Psoas muscle (tissue), 8 donors: ENCODE measurements around the gene FBXO28. TPM values are rescaled to one million over a fixed set of nuclear protein-coding genes. Genes with fewer than 3 reads are reported as not detected.

Experiments
- ATAC-seq, 4 donors: fragments of 200-7000 bp; cut with Tn5 transposase; one replicate each; pipeline ENCODE4 v1.9.1; 2020; ENCODE audit warnings: moderate library complexity in 3 of 4, mild to moderate bottlenecking in 2 of 4
- DNase-seq, 2 donors: peaks; one replicate each; pipeline ENCODE4 v3.0.0-alpha.2; 2020
- H3K27ac ChIP-seq: fragments of 200-600 bp; one replicate; pipeline ENCODE4 v1.8.0; 2022
- H3K27me3 ChIP-seq, 3 donors: fragments of 200-600 bp in 1 of 3; one replicate each; pipeline versions ENCODE4 v1.6.1 to v1.8.0; 2013 to 2022; ENCODE audit warnings: low read length in 2 of 3, mild to moderate bottlenecking in 2 of 3, moderate library complexity in 1 of 3; ENCODE audit not compliant: insufficient read depth in 3 of 3
- H3K36me3 ChIP-seq, 2 donors: fragments of 200-600 bp in 1 of 2; one replicate each; pipeline versions ENCODE4 v1.6.1 to v1.8.0; 2013 to 2022; ENCODE audit warnings: low read depth in 1 of 2, mild to moderate bottlenecking in 1 of 2, moderate library complexity in 1 of 2; ENCODE audit not compliant: insufficient read depth in 1 of 2
- H3K4me1 ChIP-seq: fragments of 200-600 bp; one replicate; pipeline ENCODE4 v1.8.0; 2022
- H3K4me3 ChIP-seq: fragments of 200-600 bp; one replicate; pipeline ENCODE4 v1.8.0; 2022; ENCODE audit warnings: mild to moderate bottlenecking
- H3K9me3 ChIP-seq: fragments of 200-600 bp; one replicate; pipeline ENCODE4 v1.8.0; 2022
- WGBS, 3 donors: extraction: QIAGEN DNeasy Blood & Tissue Kit; methylation state at CpG; one replicate each; pipeline versions ENCODE4 v1.1.6 to v1.1.7; 2013; 5-methylcytosine and 5-hydroxymethylcytosine counted together
- intact Hi-C, 2 donors: fragments of 100-400 bp; cut with DNase I; formaldehyde crosslinking; loops; one replicate each; pipeline versions ENCODE4 v1.11.0 to v1.14.2; 2022
- polyA plus RNA-seq, 3 donors: library from polyadenylated mRNA; stranded (reverse); fragments of 200-250 nt; gene quantifications; one replicate each; pipeline ENCODE4 v1.2.3, GENCODE V29; 2013
- total RNA-seq, 4 donors: library from RNA; stranded (reverse); fragmentation: NEBNext Ultra II Directional in 2 of 4; extraction: Animal tissue kit (Norgen Biotek cat#: 25700) in 2 of 4; gene quantifications; one replicate each; pipeline versions ENCODE4 v1.2.1 to v1.2.4, GENCODE V29; 2021 to 2023
- TF ChIP-seq, protein P1 (sequence below): fragments of 200-600 bp; IDR thresholded peaks from one replicate; pipeline ENCODE4 v1.8.0; 2022; ENCODE audit warnings: antibody characterized with exemption
- donor health status: healthy with polysubstance abuse.
- donor health status: DM: no; HTN: no; CAD: no; lungs with moderate emphysema.
- donor health status: Bipolar disorder and iron deficiency.
- donor health status: healthy.
- donor health status: DM: yes; HTN: yes; CAD: no.
- donor health status: DM: no; HTN: no; CAD: no.
- donor health status: DM: no; HTN: no; CAD: no.
- donor health status: DM: yes; HTN: yes; CAD: no.

FBXO28 gene
- total and polyA plus RNA-seq, 7 donors, result 8.9 to 29.5 (median 24.8) TPM

DNA sequence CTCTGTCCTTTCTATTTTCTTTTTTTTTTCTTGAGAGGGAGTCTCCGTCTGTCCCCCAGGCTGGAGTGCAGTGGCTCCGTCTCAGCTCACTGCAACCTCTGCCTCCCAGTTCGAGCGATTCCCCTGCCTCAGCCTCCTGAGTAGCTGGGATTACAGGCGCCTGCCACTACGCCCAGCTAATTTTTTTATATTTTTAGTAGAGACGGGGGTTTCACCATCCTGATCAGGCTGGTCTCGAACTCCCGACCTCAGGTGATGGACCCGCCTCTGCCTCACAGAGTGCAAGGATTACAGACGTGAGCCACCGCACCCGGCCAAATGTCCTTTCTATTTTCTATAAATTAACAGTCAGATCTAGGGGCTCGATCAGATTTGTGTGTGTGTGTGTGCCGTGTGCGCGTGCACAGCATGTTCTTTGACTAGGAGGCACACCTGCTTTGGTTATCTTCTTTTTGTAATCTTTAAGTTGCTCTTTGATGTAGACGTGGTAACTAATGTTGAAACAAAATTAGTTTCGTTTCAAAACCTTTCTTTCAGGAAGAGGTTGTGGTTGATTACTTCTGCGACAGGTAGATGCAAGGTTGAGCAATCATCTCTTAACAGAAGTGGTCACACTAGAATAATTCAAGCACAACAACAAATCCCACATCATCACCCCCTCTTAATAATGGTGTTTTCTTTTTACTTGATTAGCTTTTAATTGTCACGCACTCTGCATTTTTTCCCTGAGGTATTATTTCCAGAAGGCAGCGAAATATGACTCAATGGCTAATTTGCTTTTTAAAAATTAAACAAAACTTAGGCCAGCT lies 68.3 kb downstream of the FBXO28 start:
- peaks cover 8% of the 10 kb centered on the region for H3K4me1 ChIP-seq
- H3K4me3 ChIP-seq, result peak overlapping the region; percentile 80
- no peak for ATAC-seq
- intact Hi-C loops, result no loop called here
- TF ChIP-seq, protein P1, sequence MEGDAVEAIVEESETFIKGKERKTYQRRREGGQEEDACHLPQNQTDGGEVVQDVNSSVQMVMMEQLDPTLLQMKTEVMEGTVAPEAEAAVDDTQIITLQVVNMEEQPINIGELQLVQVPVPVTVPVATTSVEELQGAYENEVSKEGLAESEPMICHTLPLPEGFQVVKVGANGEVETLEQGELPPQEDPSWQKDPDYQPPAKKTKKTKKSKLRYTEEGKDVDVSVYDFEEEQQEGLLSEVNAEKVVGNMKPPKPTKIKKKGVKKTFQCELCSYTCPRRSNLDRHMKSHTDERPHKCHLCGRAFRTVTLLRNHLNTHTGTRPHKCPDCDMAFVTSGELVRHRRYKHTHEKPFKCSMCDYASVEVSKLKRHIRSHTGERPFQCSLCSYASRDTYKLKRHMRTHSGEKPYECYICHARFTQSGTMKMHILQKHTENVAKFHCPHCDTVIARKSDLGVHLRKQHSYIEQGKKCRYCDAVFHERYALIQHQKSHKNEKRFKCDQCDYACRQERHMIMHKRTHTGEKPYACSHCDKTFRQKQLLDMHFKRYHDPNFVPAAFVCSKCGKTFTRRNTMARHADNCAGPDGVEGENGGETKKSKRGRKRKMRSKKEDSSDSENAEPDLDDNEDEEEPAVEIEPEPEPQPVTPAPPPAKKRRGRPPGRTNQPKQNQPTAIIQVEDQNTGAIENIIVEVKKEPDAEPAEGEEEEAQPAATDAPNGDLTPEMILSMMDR, result no peak
- H3K9me3 ChIP-seq, result no peaks in the 10 kb centered on the region
- no peaks in the 10 kb centered on the region for H3K36me3 ChIP-seq
- H3K27ac ChIP-seq, result peak overlapping the region; percentile 97
- whole genome bisulfite sequencing, 3 donors, result 69 to 79% (median 72%) methylated on average over 22 of the region's 22 CpGs
- H3K27me3 ChIP-seq, result no peaks in the 10 kb centered on the region
- DNase-seq, result no peak

DNA sequence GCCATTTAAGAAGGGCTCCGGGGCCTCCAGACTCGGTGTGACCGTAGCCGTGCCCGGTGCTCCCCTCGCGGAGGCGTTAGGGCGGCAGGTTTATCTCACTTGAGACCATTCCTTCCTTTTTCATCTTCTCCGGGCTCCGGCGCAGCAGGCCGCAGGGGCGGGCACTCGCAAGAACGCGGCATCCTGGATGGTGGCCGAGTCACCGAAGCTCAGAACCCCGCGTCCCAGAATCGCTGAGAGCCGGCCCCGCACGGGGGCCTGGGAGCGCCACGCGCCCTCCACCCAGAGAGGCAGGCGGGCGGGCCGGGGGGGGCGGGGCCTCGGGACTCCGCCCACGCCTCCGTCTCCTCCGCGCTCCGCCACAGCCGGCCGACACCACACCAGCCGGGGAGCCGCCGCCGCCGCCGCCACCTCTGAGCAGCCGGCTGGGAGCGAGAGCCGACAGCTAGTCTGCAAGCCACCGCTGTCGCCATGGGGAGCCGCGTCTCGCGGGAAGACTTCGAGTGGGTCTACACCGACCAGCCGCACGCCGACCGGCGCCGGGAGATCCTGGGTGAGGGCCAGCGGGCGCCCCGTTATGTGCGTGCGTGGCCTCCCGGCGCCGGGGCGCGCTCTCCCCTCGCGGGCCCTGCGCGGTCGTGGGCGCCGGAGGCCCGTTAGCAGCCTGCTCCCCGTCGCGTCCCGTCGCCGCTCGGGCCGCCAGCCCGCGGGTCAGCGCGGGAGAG lies 69.1 kb downstream of the FBXO28 start, which contains the start of gene DEGS1:
DEGS1 (plus strand) TSS at position 375 of the 725 bp plus-strand sequence; CDS start at position 472, 97 bp downstream.
- Histone ChIP-seq H3K27ac (peak within 1 kb of the TSS; percentile 97), H3K36me3 (no peaks in the 10 kb centered on the region), H3K27me3 (no peaks in the 10 kb centered on the region), H3K4me1 (peaks cover 13% of the 10 kb centered on the region), H3K4me3 (peak within 1 kb of the TSS; percentile 80), H3K9me3 (no peaks in the 10 kb centered on the region)
- DNase-seq (peak; percentile 81 to 88), ATAC-seq (peak; percentile 91 to 95 (median 93))
- TF ChIP-seq, protein P1, result no peak
- intact Hi-C loops, result no loop called here
- 0 to 1% (median 0%) methylated on average over 52 to 94 of the region's 94 CpGs for WGBS, 3 donors

DNA sequence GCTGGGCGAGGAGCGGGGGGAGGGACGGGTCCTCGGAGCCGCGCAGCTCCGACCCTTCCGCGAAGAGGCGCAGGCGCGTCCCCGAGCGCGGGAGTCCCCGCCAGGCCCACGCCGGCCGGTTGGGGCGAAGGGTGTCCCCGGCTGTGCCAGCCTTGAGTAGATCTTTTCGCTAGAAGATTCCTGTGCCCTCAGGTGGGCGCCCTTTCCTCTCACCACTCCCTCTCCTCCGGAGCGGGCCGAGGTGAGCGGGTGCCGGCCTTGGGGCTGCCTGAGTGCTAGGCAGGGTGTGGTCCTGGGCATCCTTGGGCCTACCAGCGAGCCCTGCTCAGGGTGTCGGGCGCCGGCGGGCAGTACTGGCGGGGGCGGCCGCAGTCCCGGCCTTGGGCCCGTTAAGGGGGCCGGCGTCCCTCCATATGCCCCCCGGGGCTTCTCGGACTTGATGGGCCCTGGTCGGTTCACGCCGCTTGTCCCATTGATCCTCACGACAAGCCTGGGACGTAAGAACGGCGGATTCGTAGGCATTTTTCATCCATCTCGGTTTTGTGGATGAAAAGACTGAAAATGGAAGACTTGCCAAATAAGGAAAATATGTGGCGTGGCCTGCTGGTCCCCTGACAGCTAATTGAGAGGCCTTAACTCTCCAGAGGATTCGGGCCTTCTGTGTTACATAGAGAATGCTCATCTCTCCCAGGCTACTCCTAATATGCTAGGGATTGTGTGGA lies 69.8 kb downstream of the FBXO28 start:
- Histone ChIP-seq H3K27ac (peak overlapping the region; percentile 97), H3K27me3 (no peaks in the 10 kb centered on the region), H3K4me1 (peaks cover 13% of the 10 kb centered on the region), H3K4me3 (peak overlapping the region; percentile 80), H3K36me3 (no peaks in the 10 kb centered on the region), H3K9me3 (no peaks in the 10 kb centered on the region)
- ATAC-seq, result peak; percentile 77 to 85 (median 83)
- intact Hi-C loops, result no loop called here
- 0 to 1% (median 1%) methylated on average over 32 to 53 of the region's 53 CpGs for WGBS, 3 donors
- peak; percentile 65 to 78 for DNase-seq
- TF ChIP-seq, protein P1, result no peak

DNA sequence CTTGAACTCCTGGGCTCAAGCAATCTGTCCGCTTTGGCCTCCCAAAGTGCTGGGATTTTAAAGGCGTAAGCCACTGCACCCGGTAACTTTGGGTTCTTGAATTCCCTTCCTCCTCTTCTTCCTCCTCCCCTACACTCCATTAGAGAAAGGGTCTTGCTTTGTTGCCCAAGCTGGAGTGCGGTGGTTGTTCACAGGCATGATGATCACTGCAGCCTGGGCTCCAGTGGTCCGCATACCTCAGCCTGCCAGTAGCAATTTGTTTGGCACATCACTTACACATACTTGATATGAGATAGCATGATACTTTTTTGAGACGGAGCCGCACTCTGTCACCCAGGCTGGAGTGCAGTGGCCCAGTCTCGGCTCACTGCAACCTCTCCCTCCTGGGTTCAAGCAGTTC lies 71.3 kb downstream of the FBXO28 start:
- H3K9me3 ChIP-seq, result no peaks in the 10 kb centered on the region
- H3K4me3 ChIP-seq, result peak overlapping the region; percentile 80
- H3K4me1 ChIP-seq, result peaks cover 13% of the 10 kb centered on the region
- intact Hi-C loops, result no loop called here
- TF ChIP-seq, protein P1, result no peak
- 58 to 74% (median 73%) methylated on average over 8 of the region's 8 CpGs for WGBS, 3 donors
- DNase-seq (no peak), ATAC-seq (no peak)
- H3K27ac ChIP-seq, result no peak overlapping the region
- peaks cover 0 to 10% of the 10 kb centered on the region in 2 donors for H3K36me3 ChIP-seq
- no peaks in the 10 kb centered on the region for H3K27me3 ChIP-seq
